Lower leg skin (tissue), 4 donors: ENCODE data around the gene KNL1. TPM values are rescaled to one million over a fixed set of nuclear protein-coding genes. Genes with fewer than 3 reads are reported as not detected.
"Not testable (repeated sequence)": the region's sequence is repeated elsewhere in the genome, so short reads cannot be mapped to it uniquely, and the experiment has no call there.

ENCODE experiments used
- DNase-seq, 2 donors: peaks; one replicate each; pipeline ENCODE4 v3.0.0-alpha.2; 2019; ENCODE audit warnings: low spot score in 2 of 2
- H3K4me3 ChIP-seq: fragments of 200-600 bp; sonication (generic); 2 replicates; pipeline ENCODE4 v1.5.1; 2017; ENCODE audit warnings: mild to moderate bottlenecking, low read depth; ENCODE audit not compliant: poor library complexity, severe bottlenecking
- CTCF ChIP-seq, 3 donors: fragments of 450-650 bp; IDR thresholded peaks; one replicate each; pipeline ENCODE4 v1.5.1; 2016; ENCODE audit warnings: antibody characterized with exemption in 3 of 3, mild to moderate bottlenecking in 3 of 3, moderate library complexity in 2 of 3
- POLR2A ChIP-seq, 2 donors: fragments of 450-650 bp; IDR thresholded peaks; one replicate each; pipeline ENCODE4 v1.6.1; 2016 to 2017; ENCODE audit warnings: antibody characterized with exemption in 2 of 2, mild to moderate bottlenecking in 1 of 2, moderate library complexity in 1 of 2
- WGBS, 2 donors: methylation state at CpG; one replicate each; pipeline ENCODE4 v1.1.5; 2018; 5-methylcytosine and 5-hydroxymethylcytosine counted together
- intact Hi-C: fragments of 100-400 bp; cut with DNase I; formaldehyde crosslinking; loops from one replicate; pipeline ENCODE4 v1.15.0; 2023; ENCODE audit warnings: low total_unique reads
- total RNA-seq, 4 donors: library from RNA; depleted of rRNA; stranded (reverse); fragments of >200 nt; gene quantifications; one replicate each; pipeline ENCODE4 v1.1.0, GENCODE V29; 2016

KNL1 gene
- total RNA-seq, 4 donors from 2014 or later: 0.69 to 2.7 (median 1.3) TPM

- TF ChIP-seq POLR2A (IDR thresholded peaks at IDR 0.05) (no peak), CTCF (IDR thresholded peaks at IDR 0.05) (no peak)
- no peak for DNase-seq
- H3K4me3 ChIP-seq: no peak overlapping the region
- intact Hi-C loops: no loop called here
Measured at GRCh38 chr15:40575113-40575512, 18.9 kb upstream of the KNL1 start.

DNA sequence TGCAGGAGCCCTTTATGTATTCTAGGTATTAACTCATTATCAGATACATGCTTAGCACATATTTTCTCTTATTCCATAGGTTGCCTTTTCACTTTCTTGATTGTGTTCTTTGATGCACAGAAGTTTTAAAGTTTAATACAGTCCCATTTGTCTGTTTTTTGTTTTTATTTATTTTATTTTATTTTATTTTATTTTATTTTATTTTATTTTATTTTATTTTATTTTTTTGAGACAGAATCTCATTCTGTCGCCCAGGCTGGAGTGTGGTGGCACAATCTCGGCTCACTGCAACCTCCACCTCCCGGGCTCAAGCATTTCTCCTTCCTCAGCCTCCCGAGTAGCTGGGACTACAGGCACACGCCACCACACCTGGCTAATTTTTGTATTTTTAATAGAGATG lies 17.1 kb upstream of the KNL1 start:
- DNase-seq, H3K4me3 ChIP-seq, intact Hi-C loops: not testable (repeated sequence)
- 95% methylated on average over 5 of the region's 5 CpGs for WGBS, 2 donors

- no peak for TF ChIP-seq POLR2A (IDR thresholded peaks at IDR 0.05)
- no peak for TF ChIP-seq CTCF (IDR thresholded peaks at IDR 0.05)
- H3K4me3 ChIP-seq: no peak overlapping the region
- intact Hi-C loops: no loop called here
- DNase-seq: no peak
- 64 to 69% methylated on average over 4 of the region's 4 CpGs for WGBS, 2 donors
Measured at GRCh38 chr15:40578892-40579291, 15.2 kb upstream of the KNL1 start.

GRCh38 chr15:40581796-40582195 lies 12.3 kb upstream of the KNL1 start:
- intact Hi-C loops, H3K4me3 ChIP-seq, DNase-seq: not testable (repeated sequence)
- 79 to 89% methylated on average over 2 of the region's 2 CpGs for WGBS, 2 donors

DNA sequence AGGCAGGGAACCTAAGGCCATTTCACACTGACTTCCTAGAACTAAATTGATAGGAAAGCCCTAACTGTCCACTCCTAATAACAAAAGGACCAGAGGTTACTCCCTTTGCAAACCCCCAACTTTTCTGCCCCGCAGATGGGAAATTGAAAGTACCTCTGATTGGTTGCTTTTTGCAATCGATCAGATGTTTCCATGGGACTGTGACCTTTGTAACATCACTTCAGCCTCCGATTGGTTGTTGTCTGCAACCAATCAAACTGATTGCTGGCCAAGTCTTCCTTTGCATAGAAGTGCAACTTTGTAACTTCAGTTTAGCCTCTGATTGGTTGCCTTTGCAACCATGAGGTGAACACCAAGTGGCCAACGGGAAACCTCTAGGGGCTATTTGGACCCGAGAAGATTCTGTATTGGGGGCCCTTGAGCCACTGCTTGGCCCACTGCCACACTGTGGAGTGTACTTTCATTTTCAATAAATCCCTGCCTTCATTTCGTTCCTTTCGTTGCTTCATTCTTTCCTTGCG lies 11.3 kb upstream of the KNL1 start:
- intact Hi-C loops: no loop called here
- H3K4me3 ChIP-seq: no peak overlapping the region
- no peak for TF ChIP-seq CTCF (IDR thresholded peaks at IDR 0.05)
- no peak for TF ChIP-seq POLR2A (IDR thresholded peaks at IDR 0.05)
- 58 to 80% methylated on average over 8 of the region's 8 CpGs for WGBS, 2 donors
- DNase-seq: no peak

GRCh38 chr15:40584191-40584590 lies 9.9 kb upstream of the KNL1 start:
- no peak for TF ChIP-seq POLR2A (IDR thresholded peaks at IDR 0.05)
- no peak for TF ChIP-seq CTCF (IDR thresholded peaks at IDR 0.05)
- WGBS, 2 donors: 43 to 45% methylated on average over 2 of the region's 2 CpGs
- intact Hi-C loops: no loop called here
- DNase-seq: no peak
- no peak overlapping the region for H3K4me3 ChIP-seq

DNA sequence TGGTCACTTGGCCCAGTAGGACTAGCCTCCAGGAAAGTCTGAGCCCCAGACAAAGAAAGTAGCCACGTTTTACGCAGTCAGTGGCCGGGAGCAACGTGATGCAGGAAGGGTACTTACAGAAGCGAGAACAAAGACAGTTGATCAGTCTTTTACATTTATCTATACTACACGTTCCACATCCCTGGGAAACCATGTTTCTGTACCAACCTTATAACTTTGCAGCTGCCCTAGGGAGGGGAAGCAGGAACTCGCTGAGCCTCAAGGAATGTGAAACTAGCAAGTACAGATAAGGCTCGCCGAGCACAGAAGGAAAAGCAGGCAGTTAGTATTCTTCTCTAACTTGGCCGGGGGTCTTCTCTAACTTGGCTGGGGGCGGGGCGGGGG lies 3.4 kb upstream of the KNL1 start:
- DNase-seq: no peak
- intact Hi-C loops: no loop called here
- 61 to 67% methylated on average over 12 of the region's 12 CpGs for WGBS, 2 donors
- H3K4me3 ChIP-seq: no peak overlapping the region
- no peak for TF ChIP-seq POLR2A (IDR thresholded peaks at IDR 0.05)
- TF ChIP-seq CTCF (IDR thresholded peaks at IDR 0.05): no peak
